AG09309 (cell line): ENCODE data around the gene TINAGL1.

Experiments used
- DNase-seq: peaks from one replicate; pipeline ENCODE4 v3.0.0-alpha.2; 2010; ENCODE audit warnings: low read depth
- H3K4me3 ChIP-seq: 2 replicates; pipeline ENCODE4 v1.5.1; 2011; ENCODE audit warnings: mild to moderate bottlenecking, low read depth, low read length, moderate library complexity; ENCODE audit not compliant: control insufficient read depth
- CTCF ChIP-seq: IDR thresholded peaks from 2 replicates; pipeline ENCODE4 v1.5.1; 2011; ENCODE audit warnings: mild to moderate bottlenecking, low read depth, low read length, inconsistent platforms; ENCODE audit not compliant: insufficient read depth, control insufficient read depth; ENCODE audit errors: missing control alignments

TINAGL1 gene

DNA sequence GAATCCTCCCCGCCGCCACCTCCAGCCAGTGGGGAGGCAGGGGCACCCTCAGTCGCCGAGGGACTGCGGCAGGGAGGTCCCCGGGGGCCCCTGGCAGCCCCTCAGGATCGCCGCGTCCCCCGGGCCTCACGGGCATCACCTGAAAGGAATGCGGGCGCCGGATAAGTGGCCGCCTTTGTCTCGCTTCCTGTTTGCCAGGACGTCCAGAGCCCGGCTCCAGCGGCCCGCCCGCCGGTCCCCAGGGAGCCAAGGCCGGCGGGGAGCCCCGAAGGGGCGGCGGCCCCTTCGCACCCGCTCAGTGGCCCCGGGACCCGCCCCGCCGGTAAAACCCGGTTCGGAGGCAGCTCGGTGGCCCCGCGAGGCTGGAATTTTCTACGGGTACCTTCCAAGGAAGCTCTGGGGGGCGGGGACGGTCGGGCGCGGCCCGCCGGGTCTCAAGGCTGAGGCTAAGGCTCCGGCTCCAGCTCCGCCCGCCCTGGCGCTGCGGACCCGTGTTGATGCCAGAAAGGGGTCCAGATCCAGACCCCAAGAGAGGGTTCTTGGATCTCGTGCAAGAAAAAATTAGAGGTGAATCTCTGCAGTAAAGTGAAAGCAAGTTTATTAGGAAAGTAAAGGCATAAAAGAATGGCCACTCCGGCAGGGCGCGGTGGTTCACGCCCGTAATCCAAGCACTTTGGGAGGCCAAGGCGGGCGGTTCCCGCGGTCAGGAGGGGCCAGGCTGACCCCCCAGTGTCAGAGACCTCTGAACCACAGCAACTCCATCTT lies 12.6 kb downstream of the TINAGL1 start:
- DNase-seq: no peak
- TF ChIP-seq CTCF: no peak
- peak overlapping the region; percentile 20 for H3K4me3 ChIP-seq

- H3K4me3 ChIP-seq: no peak overlapping the region
- no peak for TF ChIP-seq CTCF
- DNase-seq: no peak
Observed at GRCh38 chr1:31591425-31592093, 15.2 kb downstream of the TINAGL1 start.

GRCh38 chr1:31592132-31592531 lies 15.8 kb downstream of the TINAGL1 start:
- no peak for DNase-seq
- H3K4me3 ChIP-seq: no peak overlapping the region
- no peak for TF ChIP-seq CTCF

GRCh38 chr1:31593136-31593665 lies 16.9 kb downstream of the TINAGL1 start:
- no peak for TF ChIP-seq CTCF
- H3K4me3 ChIP-seq: no peak overlapping the region
- DNase-seq: no peak

GRCh38 chr1:31593770-31594632 lies 17.7 kb downstream of the TINAGL1 start:
- TF ChIP-seq CTCF: peak; percentile 99
- no peak for DNase-seq
- no peak overlapping the region for H3K4me3 ChIP-seq
